ENCODE results near the gene ZNF646. TPM values are rescaled to one million over a fixed set of nuclear protein-coding genes. Genes with fewer than 3 reads are reported as not detected.

Gene ZNF646
- total and polyA plus RNA-seq, 2 donors (not counting 3 experiments of a cell fraction or from before 2014, with no cell fraction given), result 4.1 to 15.9 TPM

DNA sequence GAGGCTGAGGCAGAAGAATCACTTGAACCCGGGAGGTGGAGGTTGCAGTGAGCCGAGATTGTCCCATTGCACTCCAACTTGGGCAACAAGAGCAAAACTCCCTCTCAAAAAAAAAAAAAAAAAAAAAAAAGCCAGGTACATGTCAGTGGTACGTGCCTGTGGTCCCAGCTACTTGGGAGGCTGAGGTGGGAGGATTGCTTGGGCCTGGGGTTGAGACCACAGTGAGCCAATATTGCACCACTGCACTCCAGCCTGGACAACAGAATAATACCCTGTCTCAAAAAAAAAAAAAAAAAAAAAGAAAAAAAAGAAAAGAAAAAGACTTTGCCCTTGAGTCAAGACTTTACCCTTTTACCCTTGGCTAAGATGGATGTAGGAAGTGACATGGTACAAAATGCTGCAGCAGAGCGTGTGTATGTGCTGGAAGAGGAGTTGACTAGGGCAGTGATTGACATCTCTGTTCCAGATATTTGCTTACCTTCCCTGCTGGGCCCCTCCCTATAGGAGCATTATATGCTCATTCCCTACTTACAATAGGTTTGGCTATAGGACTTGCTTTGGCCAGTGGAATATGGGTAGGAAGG lies 30.2 kb upstream of the ZNF646 start:
- Histone ChIP-seq H3K4me1 (ENCODE audit: control insufficient read depth, extremely low read depth, insufficient read depth, low read length) (no peaks in the 10 kb centered on the region), H3K9me1 (replicated peaks; ENCODE audit: control insufficient read depth, extremely low read depth, insufficient read depth, low read length) (no peaks in the 10 kb centered on the region), H3K27ac (ENCODE audit: insufficient read depth, low read depth, low read length) (no peak overlapping the region), H3K4me3 (replicated peaks in 1 of 3; ENCODE audit: insufficient read depth in 1 of 3, low read depth in 1 of 3, low read length in 3 of 3) (no peak overlapping the region), H3K36me3 (ENCODE audit: control insufficient read depth in 2 of 2, extremely low read depth in 1 of 2, insufficient read depth in 2 of 2, low read length in 2 of 2) (peaks cover 0 to 19% of the 10 kb centered on the region in 2 experiments), H3K4me2 (ENCODE audit: insufficient read depth, low read length) (no peak overlapping the region), H2AFZ (ENCODE audit: low read depth, low read length) (no peak overlapping the region), H4K20me1 (replicated peaks; ENCODE audit: control insufficient read depth, extremely low read depth, insufficient read depth, low read length) (no peaks in the 10 kb centered on the region), H3K27me3 (ENCODE audit: control insufficient read depth in 2 of 2, insufficient read depth in 2 of 2, low read length in 2 of 2) (no peaks in the 10 kb centered on the region), H3K9me3 (replicated peaks; ENCODE audit: control insufficient read depth, insufficient read depth, low read length) (no peaks in the 10 kb centered on the region), H3K79me2 (ENCODE audit: control insufficient read depth, insufficient read depth, low read length) (no peaks in the 10 kb centered on the region), H3K9ac (replicated peaks; ENCODE audit: extremely low read depth, insufficient read depth, low read length) (no peak overlapping the region)
- ChIA-PET CTCF (no interaction called here), POLR2A (no interaction called here)
- DNase-seq (ENCODE audit: low read depth, low spot score) (no peak), FAIRE-seq (no peak)
- intact Hi-C loops (cut with micrococcal nuclease) (no loop called here), dilution Hi-C loops (cut with MboI; ENCODE audit: extremely low pct_ligation_motif_present, low sequenced_read_pairs) (no loop called here)
- BruUV-seq (replicated peaks), result no TSS peak
- no peak for TF ChIP-seq MYC (IDR thresholded peaks at IDR 0.05; ENCODE audit: low read depth, low read length)
- no peak for TF ChIP-seq EZH2 (IDR thresholded peaks at IDR 0.05; ENCODE audit: borderline replicate concordance, low read depth, low read length, severe bottlenecking)
- TF ChIP-seq POLR2AphosphoS5 (IDR thresholded peaks at IDR 0.05; ENCODE audit: insufficient read depth, low read depth, low read length), result no peak
- TF ChIP-seq, protein P1, sequence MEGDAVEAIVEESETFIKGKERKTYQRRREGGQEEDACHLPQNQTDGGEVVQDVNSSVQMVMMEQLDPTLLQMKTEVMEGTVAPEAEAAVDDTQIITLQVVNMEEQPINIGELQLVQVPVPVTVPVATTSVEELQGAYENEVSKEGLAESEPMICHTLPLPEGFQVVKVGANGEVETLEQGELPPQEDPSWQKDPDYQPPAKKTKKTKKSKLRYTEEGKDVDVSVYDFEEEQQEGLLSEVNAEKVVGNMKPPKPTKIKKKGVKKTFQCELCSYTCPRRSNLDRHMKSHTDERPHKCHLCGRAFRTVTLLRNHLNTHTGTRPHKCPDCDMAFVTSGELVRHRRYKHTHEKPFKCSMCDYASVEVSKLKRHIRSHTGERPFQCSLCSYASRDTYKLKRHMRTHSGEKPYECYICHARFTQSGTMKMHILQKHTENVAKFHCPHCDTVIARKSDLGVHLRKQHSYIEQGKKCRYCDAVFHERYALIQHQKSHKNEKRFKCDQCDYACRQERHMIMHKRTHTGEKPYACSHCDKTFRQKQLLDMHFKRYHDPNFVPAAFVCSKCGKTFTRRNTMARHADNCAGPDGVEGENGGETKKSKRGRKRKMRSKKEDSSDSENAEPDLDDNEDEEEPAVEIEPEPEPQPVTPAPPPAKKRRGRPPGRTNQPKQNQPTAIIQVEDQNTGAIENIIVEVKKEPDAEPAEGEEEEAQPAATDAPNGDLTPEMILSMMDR (IDR thresholded peaks at IDR 0.05; ENCODE audit: extremely low read depth in 1 of 2, insufficient read depth in 1 of 2, low read depth in 1 of 2, low read length in 2 of 2), result no peak

All from endothelial cell of umbilical vein (primary cell).